Mesenchymal stem cell (in vitro differentiated cells and primary cell): ENCODE data around the gene ZNF366.
"Not testable (repeated sequence)": the region's sequence is repeated elsewhere in the genome, so short reads cannot be mapped to it uniquely, and the experiment has no call there.

Experiments used
- DNase-seq: peaks from one replicate; pipeline ENCODE4 v3.0.0-alpha.2; 2013
- H2AFZ ChIP-seq: one replicate; pipeline ENCODE4 v1.6.1; 2013; ENCODE audit warnings: low read depth, mild to moderate bottlenecking, control low read depth, inconsistent platforms, low read length, moderate library complexity
- H2AK5ac ChIP-seq: 2 replicates; pipeline ENCODE4 v1.6.1; 2013; ENCODE audit warnings: low read length, moderate library complexity, mild to moderate bottlenecking, inconsistent platforms; ENCODE audit not compliant: severe bottlenecking
- H2BK120ac ChIP-seq: one replicate; pipeline ENCODE4 v1.6.1; 2013; ENCODE audit warnings: low read depth, mild to moderate bottlenecking, inconsistent platforms, low read length, moderate library complexity
- H2BK12ac ChIP-seq, 2 experiments: one replicate each; pipeline ENCODE4 v1.6.1; 2013; ENCODE audit warnings: inconsistent platforms in 2 of 2, low read length in 2 of 2, mild to moderate bottlenecking in 2 of 2, moderate library complexity in 2 of 2, control low read depth in 1 of 2
- H2BK15ac ChIP-seq: one replicate; pipeline ENCODE4 v1.6.1; 2013; ENCODE audit warnings: mild to moderate bottlenecking, low read depth, inconsistent platforms; ENCODE audit not compliant: poor library complexity, severe bottlenecking
- H2BK5ac ChIP-seq: 2 replicates; pipeline ENCODE4 v1.6.1; 2013; ENCODE audit warnings: low read depth, mild to moderate bottlenecking, low read length, control low read depth, inconsistent platforms; ENCODE audit not compliant: poor library complexity, severe bottlenecking
- H3K14ac ChIP-seq, 2 experiments: one replicate each; pipeline ENCODE4 v1.6.1; 2013; ENCODE audit warnings: inconsistent platforms in 2 of 2, low read length in 2 of 2, control low read depth in 1 of 2, mild to moderate bottlenecking in 1 of 2, moderate library complexity in 1 of 2
- H3K18ac ChIP-seq, 2 experiments: one replicate each; pipeline ENCODE4 v1.6.1; 2013; ENCODE audit warnings: inconsistent platforms in 2 of 2, low read length in 2 of 2, control low read depth in 1 of 2, low read depth in 1 of 2, mild to moderate bottlenecking in 1 of 2
- H3K23ac ChIP-seq, 2 experiments: one replicate each; pipeline ENCODE4 v1.6.1; 2013; ENCODE audit warnings: inconsistent platforms in 2 of 2, low read length in 2 of 2, mild to moderate bottlenecking in 2 of 2, moderate library complexity in 2 of 2, control low read depth in 1 of 2
- H3K27ac ChIP-seq: 2 replicates; pipeline ENCODE4 v1.5.1; 2013; ENCODE audit warnings: mild to moderate bottlenecking, moderate library complexity, low read length, control low read depth, inconsistent platforms; ENCODE audit not compliant: poor library complexity, severe bottlenecking
- H3K27me3 ChIP-seq, 2 experiments: 2 replicates each; pipeline versions ENCODE4 v1.6.1 to v1.7.0; 2013; ENCODE audit warnings: low read length in 2 of 2, mild to moderate bottlenecking in 2 of 2, moderate library complexity in 2 of 2, control low read depth in 1 of 2, inconsistent platforms in 1 of 2; ENCODE audit not compliant: control insufficient read depth in 1 of 2, insufficient read depth in 1 of 2
- H3K36me3 ChIP-seq, 2 experiments: 2 replicates each; pipeline versions ENCODE4 v1.6.1 to v1.7.0; 2013; ENCODE audit warnings: low read length in 2 of 2, control low read depth in 1 of 2, inconsistent platforms in 1 of 2, low read depth in 1 of 2, mild to moderate bottlenecking in 1 of 2; ENCODE audit not compliant: insufficient read depth in 2 of 2, control insufficient read depth in 1 of 2
- H3K4ac ChIP-seq, 2 experiments: one replicate each; pipeline ENCODE4 v1.6.1; 2013; ENCODE audit warnings: inconsistent platforms in 2 of 2, low read length in 2 of 2, mild to moderate bottlenecking in 2 of 2, moderate library complexity in 2 of 2, control low read depth in 1 of 2, low read depth in 1 of 2
- H3K4me1 ChIP-seq: 2 replicates; pipeline ENCODE4 v1.6.1; 2013; ENCODE audit warnings: low read depth, low read length, control low read depth; ENCODE audit not compliant: control insufficient read depth, insufficient read depth
- H3K4me2 ChIP-seq: 2 replicates; pipeline ENCODE4 v1.6.1; 2013; ENCODE audit warnings: low read length, mild to moderate bottlenecking, inconsistent platforms; ENCODE audit not compliant: poor library complexity, severe bottlenecking
- H3K4me3 ChIP-seq, 2 experiments: 2 replicates each; pipeline versions ENCODE4 v1.5.1 to v1.7.0; 2013; ENCODE audit warnings: low read length in 2 of 2, mild to moderate bottlenecking in 2 of 2, control low read depth in 1 of 2, low read depth in 1 of 2; ENCODE audit not compliant: insufficient read depth in 1 of 2
- H3K79me1 ChIP-seq: replicated peaks from 2 replicates; pipeline ENCODE4 v1.6.1; 2013; ENCODE audit warnings: mild to moderate bottlenecking, control low read depth, low read length, inconsistent platforms; ENCODE audit not compliant: poor library complexity, severe bottlenecking
- H3K9ac ChIP-seq: 2 replicates; pipeline ENCODE4 v1.7.0; 2013; ENCODE audit warnings: mild to moderate bottlenecking, low read length, moderate library complexity
- H3K9me3 ChIP-seq: 2 replicates; pipeline ENCODE4 v1.7.0; 2013; ENCODE audit warnings: mild to moderate bottlenecking, low read length; ENCODE audit not compliant: control insufficient read depth
- H4K8ac ChIP-seq: one replicate; pipeline ENCODE4 v1.6.1; 2013; ENCODE audit warnings: inconsistent platforms, mild to moderate bottlenecking, low read length, moderate library complexity
- H4K91ac ChIP-seq: one replicate; pipeline ENCODE4 v1.6.1; 2013; ENCODE audit warnings: mild to moderate bottlenecking, low read length, inconsistent platforms
- WGBS: methylation state at CpG from one replicate; pipeline ENCODE4 v1.1.7; 2013; ENCODE audit warnings: mixed read lengths; 5-methylcytosine and 5-hydroxymethylcytosine counted together

Gene ZNF366

DNA sequence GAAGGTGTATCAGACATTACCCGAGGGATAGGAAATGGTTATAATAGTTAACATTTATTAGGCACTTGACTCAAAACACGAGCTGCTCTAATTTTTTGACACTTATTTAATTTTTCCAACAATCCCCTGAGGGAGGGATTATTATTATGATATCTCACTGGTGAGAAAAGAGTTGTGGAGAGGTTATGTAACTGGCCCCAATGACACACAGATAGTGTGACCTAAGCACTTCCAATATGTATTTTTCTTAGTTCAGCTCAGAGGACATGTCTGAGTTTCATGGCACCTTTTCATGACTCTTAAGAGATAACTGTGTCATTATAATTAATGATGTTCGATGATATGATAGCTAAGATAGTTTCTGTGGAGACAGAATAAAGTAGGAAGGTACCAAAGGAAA, 100.1 kb downstream of the ZNF366 start:
- no peak overlapping the region for H3K23ac ChIP-seq
- H3K27me3 ChIP-seq: no peaks in the 10 kb centered on the region
- no peak overlapping the region for H2AFZ ChIP-seq
- H2BK120ac ChIP-seq: no peak overlapping the region
- no peak overlapping the region for H2AK5ac ChIP-seq
- no peak overlapping the region for H3K14ac ChIP-seq
- no peak overlapping the region for H3K9ac ChIP-seq
- H2BK5ac ChIP-seq: no peak overlapping the region
- H3K4me3 ChIP-seq: no peak overlapping the region
- no peak overlapping the region for H2BK12ac ChIP-seq
- H3K4me2 ChIP-seq: no peak overlapping the region
- H3K18ac ChIP-seq: no peak overlapping the region
- no peaks in the 10 kb centered on the region for H3K9me3 ChIP-seq
- H2BK15ac ChIP-seq: no peak overlapping the region
- no peak overlapping the region for H3K27ac ChIP-seq
- no peaks in the 10 kb centered on the region for H3K79me1 ChIP-seq
- H3K4ac ChIP-seq: no peak overlapping the region
- no peaks in the 10 kb centered on the region for H3K36me3 ChIP-seq
- H4K91ac ChIP-seq: no peak overlapping the region
- WGBS: 97% methylated on average over 1 of the region's 3 CpGs
- no peak overlapping the region for H4K8ac ChIP-seq
- no peaks in the 10 kb centered on the region for H3K4me1 ChIP-seq
- DNase-seq: no peak

DNA sequence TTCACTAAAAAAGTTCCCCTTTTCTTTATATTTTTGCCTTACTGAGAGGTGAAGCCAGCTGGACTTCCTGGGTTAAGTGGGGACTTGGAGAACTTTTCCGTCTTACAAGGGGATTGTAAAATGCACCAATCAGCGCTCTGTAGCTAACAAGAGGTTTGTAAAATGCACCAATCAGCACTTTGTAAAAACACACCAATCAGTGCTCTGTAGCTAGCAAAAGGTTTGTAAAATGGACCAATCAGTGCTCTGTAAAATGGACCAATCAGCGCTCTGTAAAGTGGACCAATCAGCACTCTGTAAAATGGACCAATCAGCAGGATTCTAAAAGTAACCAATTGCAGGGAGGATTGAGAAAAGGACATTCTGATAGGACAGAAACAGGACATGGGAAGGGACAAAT, 102.4 kb downstream of the ZNF366 start:
- H2BK15ac ChIP-seq, H4K8ac ChIP-seq, H3K36me3 ChIP-seq, H3K18ac ChIP-seq, H3K27ac ChIP-seq, H2AFZ ChIP-seq, H3K4me1 ChIP-seq, H3K4me3 ChIP-seq, H2AK5ac ChIP-seq, H4K91ac ChIP-seq, H3K14ac ChIP-seq, H2BK5ac ChIP-seq, H2BK12ac ChIP-seq, H3K4ac ChIP-seq, DNase-seq, H3K4me2 ChIP-seq, H3K79me1 ChIP-seq, H2BK120ac ChIP-seq, H3K27me3 ChIP-seq, H3K9ac ChIP-seq, H3K23ac ChIP-seq: not testable (repeated sequence)
- WGBS: 100% methylated on average over 3 of the region's 3 CpGs
- H3K9me3 ChIP-seq: peaks cover 12% of the 10 kb centered on the region

DNA sequence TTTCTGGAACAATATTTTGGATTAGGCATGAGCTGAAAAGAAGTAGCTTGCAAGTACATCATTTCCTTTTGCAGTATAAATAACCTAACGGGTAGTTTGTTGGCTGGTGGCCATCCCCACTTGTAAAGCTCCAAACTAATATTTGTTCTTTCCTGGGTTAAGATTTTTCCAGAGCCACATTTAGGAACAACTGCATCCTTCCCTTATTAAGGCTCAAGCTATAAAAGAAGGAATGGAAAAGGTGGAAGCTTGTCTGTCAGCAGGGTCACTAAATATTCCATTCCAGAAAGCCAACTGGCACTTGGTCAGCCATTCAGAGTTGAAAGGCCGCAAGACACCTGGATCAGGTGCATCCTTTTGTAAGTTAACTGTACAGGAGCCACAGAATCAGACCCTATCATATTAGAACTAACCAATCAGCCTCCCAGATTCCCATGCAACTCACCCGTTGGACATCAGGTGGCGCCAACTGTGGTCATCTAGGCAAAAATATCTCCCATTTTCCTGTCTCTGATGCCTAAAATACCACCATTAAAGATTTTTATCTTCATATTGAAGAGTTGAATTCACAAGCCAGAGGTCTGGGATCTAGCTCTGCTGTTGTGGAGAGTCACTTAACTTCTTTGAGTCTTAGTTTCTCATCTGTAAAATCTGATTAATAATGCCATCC, 104.1 kb downstream of the ZNF366 start:
- Histone ChIP-seq H3K4me1 (no peaks in the 10 kb centered on the region), H3K4me2 (no peak overlapping the region), H2BK12ac (no peak overlapping the region), H3K4me3 (no peak overlapping the region), H2AK5ac (peak overlapping the region; percentile 13), H3K23ac (no peak overlapping the region), H2BK15ac (no peak overlapping the region), H3K4ac (no peak overlapping the region), H3K9me3 (peaks cover 12% of the 10 kb centered on the region), H3K79me1 (no peaks in the 10 kb centered on the region), H4K91ac (no peak overlapping the region), H3K18ac (no peak overlapping the region), H3K36me3 (no peaks in the 10 kb centered on the region), H4K8ac (no peak overlapping the region), H3K27me3 (no peaks in the 10 kb centered on the region), H2AFZ (no peak overlapping the region), H2BK120ac (no peak overlapping the region), H3K27ac (peak overlapping the region; percentile 31), H3K9ac (no peak overlapping the region), H2BK5ac (no peak overlapping the region), H3K14ac (no peak overlapping the region)
- DNase-seq: no peak
- whole genome bisulfite sequencing: 54% methylated on average over 3 of the region's 4 CpGs

DNA sequence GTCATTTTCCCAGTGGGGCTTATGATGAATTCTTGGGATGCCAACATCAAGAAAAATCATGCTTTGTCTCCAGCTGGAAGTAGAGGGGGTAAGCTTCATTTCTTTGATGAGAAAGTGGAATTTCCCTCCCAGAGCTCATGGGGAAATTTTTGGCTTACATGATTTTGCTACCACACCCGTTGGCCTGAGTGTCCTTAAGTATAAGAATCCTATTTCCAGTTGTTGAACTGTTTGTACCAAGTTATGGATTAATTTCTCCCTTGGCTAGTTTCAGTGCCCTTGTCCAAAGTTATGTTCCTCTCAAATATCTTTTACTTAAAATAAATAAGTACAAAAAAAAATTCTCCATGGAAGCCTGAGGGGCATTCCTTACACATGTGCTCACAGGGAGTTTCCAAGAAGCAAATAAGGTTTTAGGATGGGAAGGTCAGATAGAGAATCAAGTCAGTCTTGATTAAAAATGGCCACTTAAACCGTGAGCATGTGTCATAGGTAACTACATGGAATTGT, 104.8 kb downstream of the ZNF366 start:
- Histone ChIP-seq H2AK5ac (no peak overlapping the region), H3K4ac (no peak overlapping the region), H2BK5ac (no peak overlapping the region), H3K79me1 (no peaks in the 10 kb centered on the region), H4K8ac (no peak overlapping the region), H3K9ac (no peak overlapping the region), H4K91ac (no peak overlapping the region), H2AFZ (no peak overlapping the region), H2BK15ac (no peak overlapping the region), H3K14ac (no peak overlapping the region), H3K27me3 (no peaks in the 10 kb centered on the region), H3K4me2 (no peak overlapping the region), H3K36me3 (no peaks in the 10 kb centered on the region), H2BK120ac (no peak overlapping the region), H3K4me3 (no peak overlapping the region), H3K27ac (peak overlapping the region; percentile 45), H2BK12ac (no peak overlapping the region), H3K18ac (no peak overlapping the region), H3K4me1 (no peaks in the 10 kb centered on the region), H3K23ac (no peak overlapping the region), H3K9me3 (peaks cover 12% of the 10 kb centered on the region)
- 93% methylated on average over 1 of the region's 2 CpGs for WGBS
- DNase-seq: no peak
